ENCODE data around the gene ARHGAP40. TPM values are rescaled to one million over a fixed set of nuclear protein-coding genes. Genes with fewer than 3 reads are reported as not detected.

Gene ARHGAP40
- total and polyA plus RNA-seq, 9 of the 15 experiments (the other 6 are each of a cell fraction or from before 2014, with no cell fraction given), result not detected

GRCh38 chr20:38692436-38693411, 91.1 kb downstream of the ARHGAP40 start (continued):
- TF ChIP-seq ZNF589 (CRISPR knock-in tag; IDR thresholded peaks at IDR 0.05; ENCODE audit: low read depth) (peak; percentile 95), ZBTB17 (CRISPR knock-in tag; IDR thresholded peaks at IDR 0.05) (no peak), ZFPM2 (CRISPR knock-in tag; IDR thresholded peaks at IDR 0.05) (no peak), MCM3 (IDR thresholded peaks at IDR 0.05) (no peak), ZFP1 (CRISPR knock-in tag; IDR thresholded peaks at IDR 0.05) (no peak), CTBP1 (IDR thresholded peaks at IDR 0.05; ENCODE audit: borderline replicate concordance) (peak; percentile 69), SNIP1 (IDR thresholded peaks at IDR 0.05; ENCODE audit: low read depth) (no peak), SNRNP70 (optimal IDR thresholded peaks at IDR 0.05; ENCODE audit: low read depth, low read length) (no peak), OTX1 (CRISPR knock-in tag; IDR thresholded peaks at IDR 0.05) (peak; percentile 89), XRCC5 (IDR thresholded peaks at IDR 0.05; ENCODE audit: low read depth, low read length) (0 out of 2 replicates have a peak, but pooled peaks have one; percentile 45), E2F3 (CRISPR knock-in tag; IDR thresholded peaks at IDR 0.05) (no peak), ZNF318 (IDR thresholded peaks at IDR 0.05; ENCODE audit: borderline replicate concordance in 1 of 2, low read depth in 1 of 2) (no peak), CBX5 (IDR thresholded peaks at IDR 0.05; ENCODE audit: borderline replicate concordance, low read depth) (no peak), ZNF280A (IDR thresholded peaks at IDR 0.05; ENCODE audit: low read depth, partially characterized antibody) (no peak), NKRF (IDR thresholded peaks at IDR 0.05; ENCODE audit: borderline replicate concordance) (0 out of 2 replicates have a peak, but pooled peaks have one; percentile 35), SMAD2 (IDR thresholded peaks at IDR 0.05; ENCODE audit: low read depth, low read length) (no peak)

Data from K562 (cell line).